GM12878 (cell line): ENCODE measurements around the gene XAB2. TPM values are rescaled to one million over a fixed set of nuclear protein-coding genes. Genes with fewer than 3 reads are reported as not detected.

Source experiments
- ATAC-seq: fragments of 200-7000 bp; cut with Tn5 transposase; 3 replicates; pipeline ENCODE4 v1.9.1; 2020; ENCODE audit warnings: mild to moderate bottlenecking, moderate library complexity
- BruUV-seq: library from RNA; stranded (reverse); fragments of 400-500 nt; replicated peaks from 2 replicates; lab custom pipeline; 2021; lab: Mats Ljungman, UMichigan
- CTCF ChIA-PET: fragments of 300-600 bp; sonication (Branson Sonifier 250); formaldehyde crosslinking; extraction: SDS; loops from one replicate; lab custom pipeline; 2021; ENCODE audit warnings: inconsistent platforms; lab: Yijun Ruan, JAX
- POLR2A ChIA-PET: fragments of 350-600 bp; formaldehyde crosslinking; extraction: SDS; loops from one replicate; lab custom pipeline; 2021; ENCODE audit warnings: inconsistent platforms; lab: Charles Lee
- RAD21 ChIA-PET: fragments of 300-600 bp; sonication (Branson Sonifier 250); formaldehyde crosslinking; loops from one replicate; lab custom pipeline; 2023; ENCODE audit warnings: antibody characterized with exemption; ENCODE audit not compliant: unreplicated experiment; lab: Charles Lee
- SMC1A ChIA-PET: fragments of 300-600 bp; sonication (Branson Sonifier 250); formaldehyde crosslinking; loops from one replicate; lab custom pipeline; 2023; ENCODE audit not compliant: unreplicated experiment, uncharacterized antibody; lab: Charles Lee
- DNase-seq: peaks from one replicate; pipeline ENCODE4 v3.0.0-alpha.2; 2011; ENCODE audit warnings: low read depth, low spot score
- FAIRE-seq: peaks from 3 replicates; lab custom pipeline; 2011; peaks lifted over from hg19 to GRCh38; lab: Jason Lieb, UNC
- H2AFZ ChIP-seq: 2 replicates; pipeline ENCODE4 v1.6.0; 2011; ENCODE audit warnings: low read depth, low read length, control low read depth; ENCODE audit not compliant: control insufficient read depth
- H3K27ac ChIP-seq: 2 replicates; pipeline ENCODE4 v1.5.1; 2011; ENCODE audit warnings: control low read depth; ENCODE audit not compliant: control insufficient read depth, insufficient read depth
- H3K27me3 ChIP-seq, 2 experiments: replicated peaks in 1 of 2; 2 replicates each; pipeline versions ENCODE4 v1.6.0 to v1.6.1; 2011; ENCODE audit warnings: low read length in 1 of 2; ENCODE audit not compliant: control insufficient read depth in 2 of 2, insufficient read depth in 2 of 2
- H3K36me3 ChIP-seq, 2 experiments: 2 replicates each; pipeline ENCODE4 v1.5.1; 2011; ENCODE audit warnings: low read length in 1 of 2; ENCODE audit not compliant: control insufficient read depth in 2 of 2, insufficient read depth in 2 of 2
- H3K4me1 ChIP-seq: 2 replicates; pipeline ENCODE4 v1.6.1; 2011; ENCODE audit warnings: mild to moderate bottlenecking, low read length, moderate library complexity, mixed read lengths; ENCODE audit not compliant: control insufficient read depth, insufficient read depth
- H3K4me2 ChIP-seq: 2 replicates; pipeline ENCODE4 v1.6.0; 2011; ENCODE audit warnings: control low read depth; ENCODE audit not compliant: control insufficient read depth, insufficient read depth
- H3K4me3 ChIP-seq: fragments of 200-600 bp; sonication (generic); 2 replicates; pipeline ENCODE4 v1.5.1; 2016
- H3K79me2 ChIP-seq: 2 replicates; pipeline ENCODE4 v1.6.0; 2011; ENCODE audit warnings: low read length; ENCODE audit not compliant: control insufficient read depth, insufficient read depth
- H3K9ac ChIP-seq: 2 replicates; pipeline ENCODE4 v1.8.0; 2011; ENCODE audit warnings: low read length, control low read depth, mixed read lengths; ENCODE audit not compliant: control insufficient read depth, insufficient read depth
- H3K9me3 ChIP-seq: replicated peaks from 3 replicates; pipeline ENCODE4 v1.5.1; 2011; ENCODE audit warnings: mild to moderate bottlenecking, low read length; ENCODE audit not compliant: control insufficient read depth, insufficient read depth
- H4K20me1 ChIP-seq: 2 replicates; pipeline ENCODE4 v1.6.0; 2011; ENCODE audit not compliant: control insufficient read depth, insufficient read depth
- EED ChIP-seq: sonication (generic); IDR thresholded peaks from 2 replicates; pipeline ENCODE4 v1.6.1; 2016; ENCODE audit warnings: antibody characterized with exemption, low read depth
- FOS ChIP-seq: IDR thresholded peaks from 3 replicates; pipeline ENCODE4 v1.6.1; 2011; ENCODE audit warnings: borderline replicate concordance; ENCODE audit not compliant: insufficient read length; ENCODE audit errors: extremely low read depth
- GABPA ChIP-seq: IDR thresholded peaks from 2 replicates; pipeline ENCODE4 v1.6.1; 2014; ENCODE audit warnings: antibody characterized with exemption, low read depth, mild to moderate bottlenecking, inconsistent platforms
- KDM1A ChIP-seq: fragments of 200-600 bp; sonication (generic); IDR thresholded peaks from 2 replicates; pipeline ENCODE4 v1.6.1; 2016; ENCODE audit warnings: borderline replicate concordance
- KLF5 ChIP-seq: fragments of 450-650 bp; IDR thresholded peaks from 2 replicates; pipeline ENCODE4 v1.6.1; 2014; ENCODE audit warnings: mild to moderate bottlenecking; ENCODE audit not compliant: partially characterized antibody
- LARP7 ChIP-seq: fragments of 450-650 bp; IDR thresholded peaks from 2 replicates; pipeline ENCODE4 v1.6.1; 2017; ENCODE audit warnings: mild to moderate bottlenecking
- WGBS: methylation state at CpG from one replicate; pipeline ENCODE4 v1.1.6; 2016; ENCODE audit warnings: low lambda C conversion rate; ENCODE audit not compliant: insufficient replicate concordance, insufficient coverage; ENCODE audit errors: missing lambda C conversion rate; 5-methylcytosine and 5-hydroxymethylcytosine counted together
- in situ Hi-C: fragments of 300-500 bp; cut with MboI; formaldehyde crosslinking; loops from 9 replicates; pipeline ENCODE4 v1.14.3; 2018; ENCODE audit warnings: mixed read lengths
- intact Hi-C: fragments of 100-400 bp; cut with micrococcal nuclease; formaldehyde crosslinking; loops from one replicate; pipeline ENCODE4 v1.14.2; 2022; ENCODE audit not compliant: unreplicated experiment
- polyA plus RNA-seq, 11 experiments: library from polyadenylated mRNA; depleted of rRNA in 4 of 11; unstranded in 6 of 11; stranded (reverse) in 5 of 11; fragments of >200 nt; fragmentation: Nextera tagmentation in 4 of 11; fragmentation: Illumina TruSeq in 1 of 11; extraction: Ambion mirVana in 4 of 11; extraction: Trizol in 1 of 11; gene quantifications; 1 replicate in 1 of 11; 2 replicates in 10 of 11; pipeline versions ENCODE4 v1.2.1 to v1.2.3, GENCODE V29; 2011 to 2016; ENCODE audit warnings: inconsistent platforms in 2 of 11, missing spikeins in 2 of 11, low read depth in 1 of 11
- total RNA-seq, 4 experiments: library from RNA; depleted of rRNA in 3 of 4; stranded (reverse); fragments of >200 nt in 3 of 4; fragmentation: Illumina TruSeq in 1 of 4; extraction: Trizol in 1 of 4; gene quantifications; 2 replicates each; pipeline versions ENCODE4 v1.2.1 to v1.2.3, GENCODE V29; 2013 to 2021
- TF ChIP-seq, protein P1 (sequence below): fragments of 450-650 bp; IDR thresholded peaks from 2 replicates; pipeline ENCODE4 v1.6.1; 2014; ENCODE audit warnings: mild to moderate bottlenecking
- TF ChIP-seq, protein P2 (sequence below): fragments of 450-650 bp; IDR thresholded peaks from 2 replicates; pipeline ENCODE4 v1.6.1; 2017; ENCODE audit warnings: mild to moderate bottlenecking, low read depth, inconsistent platforms; ENCODE audit not compliant: poor library complexity, severe bottlenecking

XAB2 gene
- total and polyA plus RNA-seq, 10 of the 15 experiments (the other 5 are each of a cell fraction or from before 2014, with no cell fraction given): 0.34 to 45.1 (median 18.8) TPM

DNA sequence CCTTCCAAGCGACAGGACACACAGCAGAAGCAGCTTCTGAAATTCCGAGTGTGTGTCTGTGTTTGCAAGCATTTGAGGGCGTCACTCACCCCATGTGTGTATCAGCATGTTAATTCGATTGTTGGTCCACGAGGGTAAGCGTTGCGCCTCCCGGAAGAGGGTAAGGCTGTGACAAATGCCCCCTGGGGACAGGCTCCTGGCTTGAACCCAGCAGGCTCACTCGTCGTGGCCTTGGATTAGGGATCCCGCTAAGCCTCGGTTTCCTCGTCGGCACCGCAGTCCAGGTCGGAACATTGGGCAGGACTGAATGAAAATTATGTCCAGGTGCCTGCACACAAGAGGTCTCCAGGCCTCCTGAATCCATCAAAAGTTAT lies 7.0 kb upstream of the XAB2 start:
- H3K9ac ChIP-seq: no peak overlapping the region
- WGBS: 87% methylated on average over 14 of the region's 16 CpGs
- no peak overlapping the region for H3K27ac ChIP-seq
- BruUV-seq: TSS peak; percentile 68
- H3K4me3 ChIP-seq: peak overlapping the region; percentile 99; the same call in 1 of the 2 replicates
- no peaks in the 10 kb centered on the region for H4K20me1 ChIP-seq
- in situ Hi-C loops: no loop called here
- peaks cover 18% of the 10 kb centered on the region for H3K79me2 ChIP-seq
- peaks cover 0 to 7% of the 10 kb centered on the region in 2 experiments; a peak in 1 of 4 replicates for H3K36me3 ChIP-seq
- no peak for FAIRE-seq
- SMC1A ChIA-PET: no interaction called here
- intact Hi-C loops: no loop called here
- RAD21 ChIA-PET: no interaction called here
- peaks cover 14% of the 10 kb centered on the region for H3K4me1 ChIP-seq
- no peaks in the 10 kb centered on the region for H3K9me3 ChIP-seq
- H3K4me2 ChIP-seq: peak overlapping the region; percentile 86
- CTCF ChIA-PET: no interaction called here
- 0 out of 2 replicates have a peak, but pooled peaks have one; percentile 40 for TF ChIP-seq LARP7
- TF ChIP-seq KLF5: no peak
- TF ChIP-seq, all 136 proteins: peak for 1
- no peaks in the 10 kb centered on the region for H3K27me3 ChIP-seq
- ATAC-seq (no peak), DNase-seq (no peak)
- H2AFZ ChIP-seq: peak overlapping the region; percentile 99
- POLR2A ChIA-PET: no interaction called here

DNA sequence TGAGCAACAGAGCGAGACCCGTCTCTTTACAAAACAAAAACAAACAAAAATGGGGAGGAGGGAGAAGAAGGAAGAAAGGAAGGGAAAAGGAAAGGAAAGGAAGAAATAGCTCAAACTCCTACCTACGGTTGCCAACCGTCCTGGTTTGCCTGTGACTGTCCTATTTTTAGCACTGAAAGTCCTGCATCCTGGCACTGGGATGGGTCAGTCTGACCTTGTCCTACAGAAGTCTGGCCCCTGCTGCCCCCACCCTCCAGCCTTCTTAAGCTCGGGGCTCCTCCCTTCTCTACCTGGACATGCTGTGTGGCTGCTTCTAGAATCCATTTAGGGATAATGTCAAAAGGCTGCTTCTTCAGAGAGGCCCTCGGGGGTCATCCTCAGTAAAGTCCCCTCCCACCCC lies 6.3 kb upstream of the XAB2 start:
- ChIA-PET CTCF (interaction anchor here (0.7 to 0.8 kb wide), 2 partner anchors 67 to 107 kb away, joined by 3 to 4 read pairs; no protein-coding TSS in a partner anchor), SMC1A (no interaction called here), RAD21 (no interaction called here), POLR2A (interaction anchor here (0.6 kb wide), 1 partner anchor 558 kb away, joined by 4 read pairs; no protein-coding TSS in a partner anchor)
- Histone ChIP-seq H3K9me3 (no peaks in the 10 kb centered on the region), H3K4me2 (no peak overlapping the region), H3K9ac (no peak overlapping the region), H3K4me3 (no peak overlapping the region), H4K20me1 (no peaks in the 10 kb centered on the region), H3K27me3 (no peaks in the 10 kb centered on the region), H3K4me1 (peaks cover 15% of the 10 kb centered on the region), H2AFZ (no peak overlapping the region), H3K79me2 (peaks cover 18% of the 10 kb centered on the region), H3K27ac (no peak overlapping the region), H3K36me3 (peaks cover 0 to 6% of the 10 kb centered on the region in 2 experiments; a peak in 1 of 4 replicates)
- DNase-seq: no peak
- BruUV-seq: no TSS peak
- intact Hi-C loops (no loop called here), in situ Hi-C loops (no loop called here)
- WGBS: 87% methylated on average over 6 of the region's 6 CpGs
- no peak for TF ChIP-seq GABPA
- no peak for TF ChIP-seq KDM1A
- TF ChIP-seq EED: no peak
- TF ChIP-seq, protein P1, sequence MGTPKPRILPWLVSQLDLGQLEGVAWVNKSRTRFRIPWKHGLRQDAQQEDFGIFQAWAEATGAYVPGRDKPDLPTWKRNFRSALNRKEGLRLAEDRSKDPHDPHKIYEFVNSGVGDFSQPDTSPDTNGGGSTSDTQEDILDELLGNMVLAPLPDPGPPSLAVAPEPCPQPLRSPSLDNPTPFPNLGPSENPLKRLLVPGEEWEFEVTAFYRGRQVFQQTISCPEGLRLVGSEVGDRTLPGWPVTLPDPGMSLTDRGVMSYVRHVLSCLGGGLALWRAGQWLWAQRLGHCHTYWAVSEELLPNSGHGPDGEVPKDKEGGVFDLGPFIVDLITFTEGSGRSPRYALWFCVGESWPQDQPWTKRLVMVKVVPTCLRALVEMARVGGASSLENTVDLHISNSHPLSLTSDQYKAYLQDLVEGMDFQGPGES: no peak
- TF ChIP-seq, protein P2, sequence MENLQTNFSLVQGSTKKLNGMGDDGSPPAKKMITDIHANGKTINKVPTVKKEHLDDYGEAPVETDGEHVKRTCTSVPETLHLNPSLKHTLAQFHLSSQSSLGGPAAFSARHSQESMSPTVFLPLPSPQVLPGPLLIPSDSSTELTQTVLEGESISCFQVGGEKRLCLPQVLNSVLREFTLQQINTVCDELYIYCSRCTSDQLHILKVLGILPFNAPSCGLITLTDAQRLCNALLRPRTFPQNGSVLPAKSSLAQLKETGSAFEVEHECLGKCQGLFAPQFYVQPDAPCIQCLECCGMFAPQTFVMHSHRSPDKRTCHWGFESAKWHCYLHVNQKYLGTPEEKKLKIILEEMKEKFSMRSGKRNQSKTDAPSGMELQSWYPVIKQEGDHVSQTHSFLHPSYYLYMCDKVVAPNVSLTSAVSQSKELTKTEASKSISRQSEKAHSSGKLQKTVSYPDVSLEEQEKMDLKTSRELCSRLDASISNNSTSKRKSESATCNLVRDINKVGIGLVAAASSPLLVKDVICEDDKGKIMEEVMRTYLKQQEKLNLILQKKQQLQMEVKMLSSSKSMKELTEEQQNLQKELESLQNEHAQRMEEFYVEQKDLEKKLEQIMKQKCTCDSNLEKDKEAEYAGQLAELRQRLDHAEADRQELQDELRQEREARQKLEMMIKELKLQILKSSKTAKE: no peak
- no peak for TF ChIP-seq FOS
- no peak for FAIRE-seq
- no peak for ATAC-seq
